Calu3 (cell line): ENCODE data around the gene NEK6. TPM values are rescaled to one million over a fixed set of nuclear protein-coding genes. Genes with fewer than 3 reads are reported as not detected.

ENCODE experiments used
- BruUV-seq: library from RNA; stranded (reverse); fragments of 400-500 nt; replicated peaks from 2 replicates; lab custom pipeline; 2021; lab: Mats Ljungman, UMichigan
- CTCF ChIA-PET: fragments of 300-600 bp; sonication (Branson Sonifier 250); formaldehyde crosslinking; loops from one replicate; lab custom pipeline; 2022; ENCODE audit warnings: antibody characterized with exemption; lab: Charles Lee
- DNase-seq: peaks from one replicate; pipeline ENCODE4 v3.0.0; 2022
- H3K27ac Mint-ChIP-seq: one replicate; pipeline ENCODE4 v1.8.0; 2022; ENCODE audit warnings: mixed read lengths; ENCODE audit not compliant: unreplicated experiment
- H3K27me3 Mint-ChIP-seq: one replicate; pipeline ENCODE4 v1.8.0; 2022; ENCODE audit warnings: mixed read lengths; ENCODE audit not compliant: unreplicated experiment
- H3K36me3 Mint-ChIP-seq: one replicate; pipeline ENCODE4 v1.8.0; 2022; ENCODE audit warnings: mild to moderate bottlenecking, moderate library complexity, mixed read lengths; ENCODE audit not compliant: insufficient read depth, unreplicated experiment
- H3K4me1 Mint-ChIP-seq: one replicate; pipeline ENCODE4 v1.8.0; 2022; ENCODE audit warnings: mild to moderate bottlenecking, low read depth, mixed read lengths; ENCODE audit not compliant: unreplicated experiment
- H3K4me3 Mint-ChIP-seq: one replicate; pipeline ENCODE4 v1.8.0; 2022; ENCODE audit warnings: mild to moderate bottlenecking, low read depth, moderate library complexity, mixed read lengths; ENCODE audit not compliant: unreplicated experiment
- H3K9me3 Mint-ChIP-seq: one replicate; pipeline ENCODE4 v1.8.0; 2022; ENCODE audit warnings: low read depth, mixed read lengths; ENCODE audit not compliant: unreplicated experiment
- intact Hi-C: fragments of 100-400 bp; cut with micrococcal nuclease; formaldehyde crosslinking; loops from one replicate; pipeline ENCODE4 v1.10.0; 2022; ENCODE audit not compliant: unreplicated experiment
- total RNA-seq: library from RNA; stranded (reverse); gene quantifications from 2 replicates; pipeline ENCODE4 v1.2.3, GENCODE V29; 2022
- TF ChIP-seq, protein P1 (sequence below): fragments of 200-600 bp; IDR thresholded peaks from one replicate; pipeline ENCODE4 v1.8.0; 2022; ENCODE audit warnings: antibody characterized with exemption; ENCODE audit not compliant: unreplicated experiment

Gene NEK6
- total RNA-seq, 1 experiment from 2014 or later = 43.0 TPM

DNA sequence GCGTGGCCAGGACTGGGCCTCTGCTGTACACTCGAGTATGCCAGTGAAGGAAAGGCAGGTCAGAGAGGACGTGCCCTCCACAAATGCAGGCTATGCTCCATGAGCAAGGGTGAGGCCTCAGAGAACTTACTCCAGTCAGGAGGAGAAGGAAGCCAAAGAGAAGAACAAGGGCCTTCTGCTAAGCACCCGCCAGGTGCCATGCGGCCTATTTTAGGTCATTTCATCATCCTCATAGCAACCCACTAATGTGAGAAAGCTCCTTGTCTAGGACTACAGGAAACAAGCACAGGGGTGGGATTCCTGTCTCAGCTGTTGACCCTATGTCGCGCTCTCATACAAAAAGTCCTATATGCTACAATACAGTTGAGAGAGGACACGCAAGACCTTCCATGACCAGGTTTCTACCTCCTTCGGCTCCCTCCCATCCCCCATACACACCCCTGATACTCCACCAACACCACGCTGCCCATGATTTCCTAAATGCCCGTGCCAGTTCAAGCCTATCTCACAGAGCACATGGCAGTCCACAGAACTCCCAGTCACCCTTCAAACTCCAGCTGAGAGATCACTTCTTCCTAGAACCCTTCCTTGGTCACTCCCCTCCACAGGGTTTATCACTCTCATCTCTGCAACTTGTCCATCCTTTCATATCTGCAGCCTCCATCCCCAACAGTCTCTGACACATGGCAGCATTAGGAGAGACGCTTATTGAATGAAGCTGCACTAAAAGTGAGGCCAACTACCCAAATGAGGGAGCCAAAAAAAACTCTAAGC, 130.7 kb downstream of the NEK6 start:
- TF ChIP-seq, protein P1, sequence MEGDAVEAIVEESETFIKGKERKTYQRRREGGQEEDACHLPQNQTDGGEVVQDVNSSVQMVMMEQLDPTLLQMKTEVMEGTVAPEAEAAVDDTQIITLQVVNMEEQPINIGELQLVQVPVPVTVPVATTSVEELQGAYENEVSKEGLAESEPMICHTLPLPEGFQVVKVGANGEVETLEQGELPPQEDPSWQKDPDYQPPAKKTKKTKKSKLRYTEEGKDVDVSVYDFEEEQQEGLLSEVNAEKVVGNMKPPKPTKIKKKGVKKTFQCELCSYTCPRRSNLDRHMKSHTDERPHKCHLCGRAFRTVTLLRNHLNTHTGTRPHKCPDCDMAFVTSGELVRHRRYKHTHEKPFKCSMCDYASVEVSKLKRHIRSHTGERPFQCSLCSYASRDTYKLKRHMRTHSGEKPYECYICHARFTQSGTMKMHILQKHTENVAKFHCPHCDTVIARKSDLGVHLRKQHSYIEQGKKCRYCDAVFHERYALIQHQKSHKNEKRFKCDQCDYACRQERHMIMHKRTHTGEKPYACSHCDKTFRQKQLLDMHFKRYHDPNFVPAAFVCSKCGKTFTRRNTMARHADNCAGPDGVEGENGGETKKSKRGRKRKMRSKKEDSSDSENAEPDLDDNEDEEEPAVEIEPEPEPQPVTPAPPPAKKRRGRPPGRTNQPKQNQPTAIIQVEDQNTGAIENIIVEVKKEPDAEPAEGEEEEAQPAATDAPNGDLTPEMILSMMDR = no peak
- no TSS peak for BruUV-seq
- Mint-ChIP-seq H3K4me3 (no peak overlapping the region), H3K9me3 (no peaks in the 10 kb centered on the region), H3K36me3 (peaks cover 11% of the 10 kb centered on the region), H3K4me1 (peaks cover 45% of the 10 kb centered on the region), H3K27ac (no peak overlapping the region), H3K27me3 (no peaks in the 10 kb centered on the region)
- CTCF ChIA-PET = no interaction called here
- no peak for DNase-seq
- intact Hi-C loops = no loop called here

DNA sequence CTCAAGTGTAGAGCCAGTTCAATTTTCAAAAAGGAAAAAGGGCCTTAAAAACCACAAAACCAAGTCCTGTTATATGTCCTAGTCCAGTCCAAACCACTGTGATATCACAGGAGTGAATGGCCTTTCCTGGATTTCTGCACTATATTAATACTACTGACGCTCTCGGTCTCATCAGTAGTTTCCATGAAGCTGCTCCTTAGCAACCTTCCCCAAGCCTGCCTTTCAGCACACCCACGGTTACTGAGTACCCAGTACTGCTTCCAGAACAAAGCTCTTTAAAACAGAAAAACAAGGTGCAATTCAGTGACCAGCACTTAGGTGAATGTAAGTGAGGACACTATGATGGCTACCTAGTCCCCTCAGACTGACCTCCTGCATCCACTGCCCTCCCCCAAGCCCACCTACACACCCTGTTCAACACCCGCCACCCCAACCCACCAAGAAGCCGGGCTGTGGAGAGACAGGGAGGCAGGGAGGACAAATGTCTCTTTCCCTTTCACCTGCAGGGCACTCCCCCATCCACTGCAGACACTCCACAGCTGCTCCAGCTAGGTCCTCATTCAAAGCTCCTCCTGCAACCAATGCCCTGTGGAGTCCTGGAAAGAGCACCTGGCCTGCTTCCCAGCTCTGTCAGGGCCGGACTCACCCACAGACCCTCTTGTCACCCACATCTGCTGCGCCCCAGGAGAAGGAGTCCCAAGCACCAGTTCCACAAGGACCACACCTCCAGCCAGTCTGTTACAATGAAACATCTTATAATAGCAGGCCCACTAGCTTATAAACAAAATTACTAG, 131.6 kb downstream of the NEK6 start:
- no peak overlapping the region for H3K27ac Mint-ChIP-seq
- peaks cover 50% of the 10 kb centered on the region for H3K4me1 Mint-ChIP-seq
- no peak overlapping the region for H3K4me3 Mint-ChIP-seq
- CTCF ChIA-PET = no interaction called here
- DNase-seq = no peak
- no TSS peak for BruUV-seq
- no peaks in the 10 kb centered on the region for H3K27me3 Mint-ChIP-seq
- no peaks in the 10 kb centered on the region for H3K9me3 Mint-ChIP-seq
- peaks cover 13% of the 10 kb centered on the region for H3K36me3 Mint-ChIP-seq
- TF ChIP-seq, protein P1 = no peak
- intact Hi-C loops = no loop called here

DNA sequence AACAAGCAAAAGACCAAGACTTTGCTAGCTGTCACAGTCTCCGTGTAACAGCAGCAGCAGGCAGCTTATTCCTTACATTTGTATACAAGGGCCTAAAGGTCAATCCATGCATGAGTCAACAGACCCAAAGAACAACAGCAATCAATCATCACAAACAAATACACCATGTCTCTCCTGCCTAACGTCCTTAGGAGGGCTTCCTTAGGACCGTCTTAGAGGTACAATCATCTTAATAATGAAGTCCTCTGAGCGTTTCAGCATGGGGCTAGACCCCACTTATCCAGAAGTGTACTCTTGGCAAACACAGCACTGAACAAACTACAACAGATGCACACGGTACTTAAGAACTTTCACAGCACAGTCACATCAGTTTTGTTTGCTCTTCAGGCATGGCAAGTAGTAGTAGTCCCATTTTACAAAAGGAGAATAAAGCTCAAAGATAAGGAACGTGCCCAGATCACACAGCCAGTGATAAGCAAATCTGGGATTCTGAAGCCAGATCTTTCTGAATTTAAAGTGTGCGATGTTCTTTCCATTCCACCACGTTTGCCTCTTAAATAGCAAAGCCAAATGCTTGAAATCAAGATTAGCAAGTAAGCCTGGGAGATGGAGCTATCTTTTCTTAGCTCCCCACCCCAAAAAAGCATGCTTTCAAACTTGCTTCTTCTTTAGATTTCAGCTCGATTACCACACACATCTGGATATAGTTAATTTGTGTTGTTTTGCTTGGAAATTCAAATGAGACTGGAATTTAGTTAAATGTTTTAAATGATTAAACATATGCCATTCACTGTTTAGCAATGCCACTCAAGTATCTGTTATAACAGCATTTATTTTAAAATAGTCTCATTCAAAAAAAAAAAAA, 133.3 kb downstream of the NEK6 start:
- intact Hi-C loops = loop anchor here (10.0 kb wide), 1 partner anchor 266 kb away; no protein-coding TSS in a partner anchor
- CTCF ChIA-PET = no interaction called here
- Mint-ChIP-seq H3K9me3 (no peaks in the 10 kb centered on the region), H3K4me3 (no peak overlapping the region), H3K4me1 (peaks cover 51% of the 10 kb centered on the region), H3K36me3 (peaks cover 20% of the 10 kb centered on the region), H3K27me3 (no peaks in the 10 kb centered on the region), H3K27ac (no peak overlapping the region)
- no peak for DNase-seq
- TF ChIP-seq, protein P1 = no peak
- BruUV-seq = no TSS peak

DNA sequence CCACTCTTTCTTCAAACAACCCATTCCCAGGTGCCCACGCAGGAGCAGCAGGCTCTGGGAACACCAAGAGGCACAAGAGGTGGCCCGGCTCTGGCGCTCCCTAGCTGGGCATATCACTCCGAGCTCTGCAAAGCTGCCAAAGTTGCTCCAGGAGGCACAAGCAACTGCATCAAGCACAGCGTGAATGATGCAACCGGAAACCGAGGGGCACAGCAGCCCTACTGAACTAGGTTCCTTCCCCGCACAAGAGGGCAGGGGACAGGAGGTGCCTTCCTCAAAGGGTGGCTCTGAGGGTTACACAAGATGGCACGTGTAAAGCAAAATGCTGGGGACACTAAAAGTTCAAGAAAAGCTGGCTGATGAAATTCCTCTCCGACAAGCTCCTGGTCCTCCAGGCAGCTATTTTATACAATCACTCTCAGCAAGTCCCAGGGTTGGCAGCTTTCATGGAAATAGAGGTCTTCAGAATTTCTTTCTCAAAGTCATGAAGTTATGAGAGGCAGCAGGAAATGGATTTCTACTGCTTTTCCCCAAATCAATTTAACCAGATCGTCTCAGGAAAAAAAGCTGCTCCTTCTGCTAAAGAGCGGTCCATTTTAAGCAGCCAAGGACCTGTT, 134.6 kb downstream of the NEK6 start:
- H3K4me3 Mint-ChIP-seq = no peak overlapping the region
- peaks cover 24% of the 10 kb centered on the region for H3K36me3 Mint-ChIP-seq
- H3K27me3 Mint-ChIP-seq = no peaks in the 10 kb centered on the region
- H3K4me1 Mint-ChIP-seq = peaks cover 40% of the 10 kb centered on the region
- TF ChIP-seq, protein P1 = no peak
- DNase-seq = no peak
- no TSS peak for BruUV-seq
- no peak overlapping the region for H3K27ac Mint-ChIP-seq
- CTCF ChIA-PET = interaction anchor here (0.9 to 1.3 kb wide), 2 partner anchors 144 to 314 kb away, joined by 3 to 4 read pairs; no protein-coding TSS in a partner anchor
- intact Hi-C loops = loop anchor here (10.0 kb wide), 1 partner anchor 268 kb away; no protein-coding TSS in a partner anchor
- H3K9me3 Mint-ChIP-seq = no peaks in the 10 kb centered on the region
